Ectodermal cell (in vitro differentiated cells): Measurements from ENCODE around the gene FSTL3. TPM values are rescaled to one million over a fixed set of nuclear protein-coding genes. Genes with fewer than 3 reads are reported as not detected.
"Not testable (repeated sequence)": the region's sequence is repeated elsewhere in the genome, so short reads cannot be mapped to it uniquely, and the experiment has no call there.

Source experiments
- H3K27ac ChIP-seq: 2 replicates; pipeline ENCODE4 v1.7.0; 2013; ENCODE audit warnings: mild to moderate bottlenecking, low read depth, low read length; ENCODE audit not compliant: insufficient read depth, poor library complexity, severe bottlenecking
- H3K27me3 ChIP-seq: 2 replicates; pipeline ENCODE4 v1.7.0; 2013; ENCODE audit warnings: mild to moderate bottlenecking, low read length; ENCODE audit not compliant: insufficient read depth, control insufficient read depth, poor library complexity, severe bottlenecking
- H3K36me3 ChIP-seq: one replicate; pipeline ENCODE4 v1.7.0; 2013; ENCODE audit warnings: low read length; ENCODE audit not compliant: control insufficient read depth, insufficient read depth
- H3K4me1 ChIP-seq: one replicate; pipeline ENCODE4 v1.7.0; 2013; ENCODE audit warnings: low read length; ENCODE audit not compliant: control insufficient read depth, insufficient read depth
- H3K4me3 ChIP-seq: 2 replicates; pipeline ENCODE4 v1.7.0; 2013; ENCODE audit warnings: low read depth, low read length, control low read depth; ENCODE audit not compliant: insufficient read depth
- H3K9me3 ChIP-seq: 2 replicates; pipeline ENCODE4 v1.7.0; 2013; ENCODE audit warnings: mild to moderate bottlenecking, low read length, moderate library complexity; ENCODE audit not compliant: control insufficient read depth
- WGBS, 2 experiments: methylation state at CpG; one replicate each; pipeline ENCODE4 v1.1.7; 2013; ENCODE audit warnings: missing lambda C conversion rate in 2 of 2; 5-methylcytosine and 5-hydroxymethylcytosine counted together
- polyA plus RNA-seq, 4 experiments: library from polyadenylated mRNA; stranded (reverse); fragments of 50-300 nt; gene quantifications; one replicate each; pipeline ENCODE4 v1.2.3, GENCODE V29; 2013

Gene FSTL3
- 7.5 TPM for polyA plus RNA-seq (2013, experiment 1 of 4)
- 7.2 TPM for polyA plus RNA-seq (2013, experiment 2 of 4)
- 8.0 TPM for polyA plus RNA-seq (2013, experiment 3 of 4)
- polyA plus RNA-seq (2013, experiment 4 of 4), result 7.2 TPM

DNA sequence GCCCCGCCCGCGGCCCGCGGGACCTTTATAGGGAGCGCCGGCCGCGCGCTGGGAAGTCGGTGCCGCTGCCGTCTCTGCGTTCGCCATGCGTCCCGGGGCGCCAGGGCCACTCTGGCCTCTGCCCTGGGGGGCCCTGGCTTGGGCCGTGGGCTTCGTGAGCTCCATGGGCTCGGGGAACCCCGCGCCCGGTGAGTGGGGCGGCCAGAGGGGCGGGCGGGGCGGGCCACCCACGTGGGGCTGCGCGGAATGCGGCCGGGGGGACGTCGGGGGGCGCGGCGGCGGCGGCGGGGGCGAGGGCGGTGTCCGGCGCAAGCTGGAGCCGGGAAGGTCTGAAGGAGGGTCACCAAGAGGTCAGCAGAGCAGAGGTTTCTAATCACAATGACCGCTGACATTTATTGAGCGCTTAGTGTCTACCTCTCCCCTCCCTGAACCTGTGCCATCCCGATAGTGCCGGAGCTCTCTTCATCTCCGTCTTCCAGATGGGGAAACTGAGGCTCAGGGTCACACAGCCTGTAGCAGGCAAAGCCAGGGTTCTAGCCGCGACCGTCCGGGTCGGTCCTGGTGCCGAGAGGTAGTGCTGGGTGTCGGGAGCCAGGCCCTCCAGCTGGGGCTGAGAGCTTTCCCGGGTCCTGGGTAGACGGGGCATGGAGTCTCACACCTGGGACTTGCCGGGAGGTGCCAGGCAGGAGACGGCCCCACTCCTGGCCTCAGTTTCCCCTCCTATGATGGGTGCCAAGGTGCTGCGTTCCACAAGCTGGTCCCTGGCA is at the start of gene FSTL3:
TSS of gene FSTL3 (plus strand) at position 54 of the 767 bp plus-strand sequence. CDS start at position 86, 32 bp downstream.
- H3K27ac ChIP-seq, result no peak within 1 kb of the TSS
- H3K27me3 ChIP-seq, result peaks cover 37% of the 10 kb centered on the region

DNA sequence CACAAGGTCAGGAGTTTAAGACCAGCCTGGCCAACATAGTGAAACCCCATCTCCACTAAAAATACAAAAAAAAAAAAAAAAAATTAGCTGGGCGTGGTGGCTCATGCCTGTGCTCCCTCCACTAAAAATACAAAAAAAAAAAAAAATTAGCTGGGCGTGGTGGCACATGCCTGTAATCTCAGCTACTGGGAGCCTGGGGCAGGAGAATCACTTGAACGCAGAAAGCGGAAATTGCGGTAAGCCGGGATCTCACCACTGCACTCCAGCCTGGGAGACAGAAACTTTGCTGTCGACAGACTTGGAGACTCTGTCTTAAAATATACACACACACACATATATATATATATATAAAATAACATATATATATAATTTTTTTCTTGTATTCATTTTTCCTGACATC is 49.6 kb upstream of the FSTL3 start:
- not testable (repeated sequence) for H3K27ac ChIP-seq, H3K4me3 ChIP-seq, H3K27me3 ChIP-seq, H3K9me3 ChIP-seq, H3K4me1 ChIP-seq
- H3K36me3 ChIP-seq, result peaks cover 27% of the 10 kb centered on the region
- WGBS, 2 experiments, result 92 to 94% methylated on average over 6 of the region's 7 CpGs

More for the DNA sequence above, at the start of gene FSTL3:
- WGBS, 2 experiments, result 17 to 19% methylated on average over 63 of the region's 63 CpGs
- H3K4me1 ChIP-seq, result peaks cover 3% of the 10 kb centered on the region
- no peak within 1 kb of the TSS for H3K4me3 ChIP-seq
- no peaks in the 10 kb centered on the region for H3K36me3 ChIP-seq
- H3K9me3 ChIP-seq, result no peaks in the 10 kb centered on the region

DNA sequence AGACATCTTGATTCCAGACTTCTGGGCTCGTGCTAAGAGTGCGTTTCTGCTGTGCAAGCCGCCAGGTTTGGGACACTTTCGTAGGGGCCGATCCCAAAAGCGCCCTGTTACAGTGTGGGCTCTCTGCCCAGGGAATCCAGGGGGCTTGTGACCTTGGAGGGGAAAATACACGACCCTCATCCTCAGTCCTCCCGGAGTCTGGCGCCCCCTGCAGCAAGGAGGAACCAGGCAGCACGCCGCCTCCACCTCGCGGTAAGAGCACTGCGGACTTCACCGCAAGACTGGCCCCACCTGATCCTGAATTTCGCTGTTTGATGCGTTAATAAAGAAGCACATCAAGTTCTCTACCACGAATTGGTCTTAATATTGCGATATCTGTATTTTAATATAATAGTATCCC is 48.0 kb upstream of the FSTL3 start:
- Histone ChIP-seq H3K27ac (no peak overlapping the region), H3K4me1 (peaks cover 7% of the 10 kb centered on the region), H3K9me3 (no peaks in the 10 kb centered on the region), H3K36me3 (peaks cover 27% of the 10 kb centered on the region), H3K4me3 (no peak overlapping the region), H3K27me3 (no peaks in the 10 kb centered on the region)
- 82 to 86% methylated on average over 18 of the region's 19 CpGs for WGBS, 2 experiments

DNA sequence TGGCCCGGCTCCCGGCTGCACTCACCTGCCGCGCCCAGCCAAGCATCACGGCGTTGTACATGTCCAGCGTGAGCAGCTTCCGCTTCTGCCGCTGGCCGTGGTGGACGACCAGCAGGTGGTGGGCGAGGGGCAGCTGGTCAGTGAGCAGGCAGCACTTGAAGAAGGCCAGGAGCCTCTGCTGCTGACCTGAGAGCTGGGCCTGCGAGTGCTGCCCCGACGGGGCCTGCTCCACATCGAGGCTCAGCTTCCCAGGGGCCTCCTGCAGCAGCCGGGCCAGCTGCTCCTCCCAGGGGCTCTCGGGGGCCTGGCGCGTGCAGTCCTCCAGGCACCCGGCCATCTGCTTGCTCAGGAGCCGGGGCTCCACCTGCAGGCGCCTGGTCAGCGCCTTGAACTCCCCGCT is 46.7 kb upstream of the FSTL3 start:
- H3K9me3 ChIP-seq, H3K27me3 ChIP-seq, H3K4me1 ChIP-seq, H3K27ac ChIP-seq, H3K4me3 ChIP-seq: not testable (repeated sequence)
- H3K36me3 ChIP-seq, result peaks cover 27% of the 10 kb centered on the region
- 93% methylated on average over 25 of the region's 25 CpGs for WGBS, 2 experiments

DNA sequence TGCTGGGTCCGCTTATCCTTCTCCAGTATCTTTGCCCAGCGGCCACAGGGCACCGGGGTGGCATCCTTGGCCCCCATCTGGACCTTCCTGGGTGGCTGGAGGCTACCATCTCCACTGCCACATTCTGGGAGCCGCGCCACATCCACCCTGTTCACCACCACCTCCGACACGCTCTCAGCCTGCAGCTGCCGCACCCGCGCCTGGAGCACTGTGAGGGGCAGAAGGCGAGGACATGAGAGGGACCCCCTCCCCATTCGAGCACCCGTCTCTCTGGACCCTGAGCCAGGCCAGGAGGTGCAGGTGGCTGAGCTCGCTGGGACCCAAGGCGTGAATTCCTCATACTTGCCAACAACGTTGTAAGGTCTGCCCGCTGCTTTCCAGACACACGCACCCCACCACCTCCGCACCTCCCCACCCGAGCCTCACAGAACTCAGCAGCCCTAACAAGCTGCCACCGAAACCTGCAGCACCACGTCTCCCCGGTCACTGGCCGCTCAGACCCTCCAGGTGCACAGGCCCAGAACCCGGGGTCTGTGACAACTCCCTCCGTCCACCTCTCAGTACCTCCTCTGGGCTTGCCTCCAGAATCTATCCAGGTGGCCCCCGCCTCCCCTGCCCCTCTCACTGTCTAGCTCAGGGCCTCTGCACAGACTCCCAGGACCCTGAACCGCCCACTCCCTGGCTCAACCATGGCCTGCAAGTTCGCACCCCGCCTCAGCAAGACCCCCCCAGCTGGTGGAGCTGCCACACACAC is 46.1 kb upstream of the FSTL3 start:
- H3K27ac ChIP-seq, result no peak overlapping the region
- WGBS, 2 experiments, result 95% methylated on average over 30 of the region's 30 CpGs
- peaks cover 27% of the 10 kb centered on the region for H3K36me3 ChIP-seq
- no peak overlapping the region for H3K4me3 ChIP-seq
- no peaks in the 10 kb centered on the region for H3K9me3 ChIP-seq
- H3K27me3 ChIP-seq, result no peaks in the 10 kb centered on the region
- H3K4me1 ChIP-seq, result peaks cover 7% of the 10 kb centered on the region

DNA sequence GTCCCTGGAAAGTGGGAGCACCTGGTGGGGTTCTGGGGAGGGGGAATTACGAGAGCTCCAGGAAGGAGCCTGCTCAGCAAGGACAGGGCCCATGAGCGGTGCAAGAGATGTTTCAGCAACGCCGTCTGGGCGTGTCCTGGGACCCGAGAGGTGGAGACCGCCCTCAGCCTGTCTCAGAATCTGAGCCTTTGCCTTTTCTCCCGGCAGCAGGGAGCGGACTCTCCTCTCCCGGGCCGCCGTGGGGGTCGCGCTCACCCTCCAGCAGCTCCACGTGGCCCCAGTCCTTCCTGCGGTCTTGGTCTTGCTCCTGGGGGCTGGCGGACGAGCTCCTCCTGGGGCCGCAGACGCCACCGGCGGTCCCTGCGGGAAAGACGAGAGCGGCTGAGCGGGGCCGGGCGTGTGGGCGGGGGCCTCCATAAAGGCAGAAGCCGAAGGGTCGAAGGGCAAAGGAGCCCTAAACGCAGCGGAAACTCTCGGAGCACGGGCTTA is 43.6 kb upstream of the FSTL3 start:
- Histone ChIP-seq H3K9me3 (no peaks in the 10 kb centered on the region), H3K36me3 (peaks cover 20% of the 10 kb centered on the region), H3K4me3 (peak overlapping the region; percentile 86), H3K27me3 (peaks cover 9% of the 10 kb centered on the region), H3K27ac (no peak overlapping the region), H3K4me1 (peaks cover 7% of the 10 kb centered on the region)
- WGBS, 2 experiments, result 1% methylated on average over 35 of the region's 35 CpGs

DNA sequence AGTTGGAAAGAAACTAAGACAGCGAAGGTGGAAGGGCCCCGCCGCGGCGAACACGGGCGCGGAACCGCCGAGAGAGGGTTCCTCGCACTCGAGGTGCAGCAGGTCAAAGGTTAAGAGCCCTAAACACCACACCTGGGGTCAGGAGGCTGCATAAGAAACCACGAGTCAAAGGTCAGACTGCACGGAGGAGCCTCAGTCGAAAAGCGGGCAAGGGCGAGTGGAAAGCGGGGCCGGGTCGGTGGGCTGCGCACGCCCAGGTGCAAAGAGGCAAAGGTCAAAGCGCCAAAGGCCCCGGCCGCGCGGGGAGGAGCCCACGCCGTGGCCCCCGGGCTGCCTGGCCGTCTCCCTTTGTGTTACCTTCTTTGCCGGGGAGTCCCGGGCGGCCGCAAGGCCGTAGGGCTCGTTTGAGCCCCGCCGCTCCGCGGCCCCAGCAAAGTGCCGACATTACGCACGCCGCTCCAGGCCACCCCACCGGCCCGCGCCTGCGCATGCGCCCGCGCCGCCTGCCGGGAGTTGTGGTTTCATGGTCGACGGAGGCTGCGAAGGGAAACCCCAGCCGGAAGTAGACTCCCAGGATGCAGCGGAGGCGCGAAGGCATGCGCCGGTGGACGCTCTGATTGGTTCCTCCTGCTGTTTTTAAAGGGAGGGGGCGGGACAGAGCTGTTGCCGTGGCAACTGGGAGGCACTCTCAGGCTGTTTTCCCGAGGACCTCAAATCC is 43.0 kb upstream of the FSTL3 start, which contains the start of gene POLRMT:
TSS of gene POLRMT (minus strand) at position 470 of the 718 bp plus-strand sequence. CDS start at position 445, 25 bp downstream.
- Histone ChIP-seq H3K4me1 (peaks cover 7% of the 10 kb centered on the region), H3K27ac (no peak within 1 kb of the TSS), H3K27me3 (peaks cover 15% of the 10 kb centered on the region), H3K36me3 (peaks cover 20% of the 10 kb centered on the region), H3K4me3 (peak within 1 kb of the TSS; percentile 86), H3K9me3 (no peaks in the 10 kb centered on the region)
- 0% methylated on average over 67 of the region's 67 CpGs for WGBS, 2 experiments

DNA sequence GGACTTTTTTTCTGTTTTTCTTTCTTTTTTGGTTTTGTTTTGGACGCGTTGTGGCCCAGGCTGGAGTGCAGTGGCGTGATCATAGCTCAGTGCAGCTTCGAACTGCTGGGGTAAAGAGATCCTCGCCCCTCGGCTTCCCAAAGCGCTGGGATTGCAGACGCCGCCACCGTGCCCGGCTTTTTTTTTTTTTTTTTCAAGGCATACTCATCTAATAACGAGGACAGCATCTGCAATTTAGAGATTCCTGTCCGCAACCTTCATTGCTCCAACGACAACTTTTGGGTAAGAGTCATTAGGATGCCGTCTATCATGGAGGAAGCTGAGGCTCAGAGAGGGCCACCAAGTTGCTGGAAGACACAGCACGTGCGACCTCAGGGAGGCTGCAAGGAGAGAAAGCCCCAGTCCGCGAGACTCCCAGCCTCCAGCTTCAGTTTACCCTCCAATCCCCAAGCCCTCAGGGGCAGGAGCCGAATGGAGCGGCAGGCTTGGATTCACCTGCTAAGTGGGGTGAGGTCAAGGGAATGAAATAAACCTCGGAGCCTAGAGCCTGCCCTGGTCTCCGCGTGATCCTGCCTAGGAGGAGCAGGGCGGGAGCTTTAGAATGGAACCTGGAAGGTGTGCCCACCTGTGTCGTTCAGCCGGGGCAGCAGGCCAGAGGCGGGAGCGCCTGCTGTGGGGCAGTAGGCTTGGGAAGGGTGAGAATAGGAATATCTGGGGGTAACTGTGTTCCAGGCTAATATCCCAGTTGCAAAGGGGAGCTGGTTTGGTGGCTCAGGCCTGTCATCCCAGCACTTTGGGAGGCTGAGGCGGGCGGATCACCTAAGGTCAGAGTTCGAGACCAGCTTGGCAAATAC is 42.2 kb upstream of the FSTL3 start:
- peak overlapping the region; percentile 86 for H3K4me3 ChIP-seq
- H3K9me3 ChIP-seq, result no peaks in the 10 kb centered on the region
- peaks cover 23% of the 10 kb centered on the region for H3K27me3 ChIP-seq
- peaks cover 13% of the 10 kb centered on the region for H3K36me3 ChIP-seq
- 31 to 33% methylated on average over 32 of the region's 32 CpGs for WGBS, 2 experiments
- peaks cover 7% of the 10 kb centered on the region for H3K4me1 ChIP-seq
- no peak overlapping the region for H3K27ac ChIP-seq

DNA sequence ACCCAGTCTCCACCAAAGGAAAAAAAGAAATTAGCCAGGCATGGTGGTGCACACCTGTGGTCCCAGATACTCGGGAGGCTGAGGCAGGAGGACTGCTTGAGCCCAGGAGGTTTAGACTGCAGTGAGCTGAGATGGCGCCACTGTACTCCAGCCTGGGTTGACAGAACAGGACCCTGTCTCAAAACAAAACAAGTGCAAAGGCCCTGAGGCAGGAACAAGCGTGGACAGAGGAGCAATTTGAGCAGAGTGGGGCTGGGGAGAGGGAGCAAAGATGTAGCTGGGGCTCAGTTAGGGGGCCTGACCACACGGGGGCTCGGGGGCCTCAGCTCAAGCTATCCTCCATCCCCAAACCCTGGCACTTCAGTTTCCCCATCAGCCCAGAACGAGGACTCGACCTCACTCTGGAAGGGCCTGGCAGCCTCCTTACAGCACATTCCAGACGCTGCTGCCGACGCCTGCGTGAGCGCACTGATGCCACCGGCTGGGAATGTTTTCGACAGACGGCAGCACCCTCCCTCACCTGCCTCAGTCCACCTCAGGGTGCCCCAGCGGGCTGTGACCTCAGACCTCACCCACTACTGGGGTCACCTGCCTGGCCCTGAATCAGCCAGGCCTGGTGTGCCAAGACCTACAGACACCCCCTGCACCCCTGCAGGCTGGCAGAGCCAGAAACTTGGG is 41.1 kb upstream of the FSTL3 start:
- H3K9me3 ChIP-seq, result no peaks in the 10 kb centered on the region
- H3K27ac ChIP-seq, result no peak overlapping the region
- H3K4me3 ChIP-seq, result no peak overlapping the region
- 86 to 89% methylated on average over 16 of the region's 16 CpGs for WGBS, 2 experiments
- H3K4me1 ChIP-seq, result peaks cover 9% of the 10 kb centered on the region
- peaks cover 32% of the 10 kb centered on the region for H3K27me3 ChIP-seq
- peaks cover 8% of the 10 kb centered on the region for H3K36me3 ChIP-seq
